Astrocyte (in vitro differentiated cells and primary cell): ENCODE results near the gene SYTL1.

Experiments used
- EZH2 ChIP-seq: IDR thresholded peaks from 2 replicates; pipeline ENCODE4 v1.6.1; 2012; ENCODE audit warnings: mild to moderate bottlenecking, low read length, inconsistent platforms; ENCODE audit not compliant: insufficient read depth
- TF ChIP-seq, protein P1 (sequence below): IDR thresholded peaks from 2 replicates; pipeline ENCODE4 v1.5.1; 2011; ENCODE audit warnings: low read depth, mild to moderate bottlenecking, inconsistent platforms, low read length, moderate library complexity; ENCODE audit not compliant: insufficient read depth

DNA sequence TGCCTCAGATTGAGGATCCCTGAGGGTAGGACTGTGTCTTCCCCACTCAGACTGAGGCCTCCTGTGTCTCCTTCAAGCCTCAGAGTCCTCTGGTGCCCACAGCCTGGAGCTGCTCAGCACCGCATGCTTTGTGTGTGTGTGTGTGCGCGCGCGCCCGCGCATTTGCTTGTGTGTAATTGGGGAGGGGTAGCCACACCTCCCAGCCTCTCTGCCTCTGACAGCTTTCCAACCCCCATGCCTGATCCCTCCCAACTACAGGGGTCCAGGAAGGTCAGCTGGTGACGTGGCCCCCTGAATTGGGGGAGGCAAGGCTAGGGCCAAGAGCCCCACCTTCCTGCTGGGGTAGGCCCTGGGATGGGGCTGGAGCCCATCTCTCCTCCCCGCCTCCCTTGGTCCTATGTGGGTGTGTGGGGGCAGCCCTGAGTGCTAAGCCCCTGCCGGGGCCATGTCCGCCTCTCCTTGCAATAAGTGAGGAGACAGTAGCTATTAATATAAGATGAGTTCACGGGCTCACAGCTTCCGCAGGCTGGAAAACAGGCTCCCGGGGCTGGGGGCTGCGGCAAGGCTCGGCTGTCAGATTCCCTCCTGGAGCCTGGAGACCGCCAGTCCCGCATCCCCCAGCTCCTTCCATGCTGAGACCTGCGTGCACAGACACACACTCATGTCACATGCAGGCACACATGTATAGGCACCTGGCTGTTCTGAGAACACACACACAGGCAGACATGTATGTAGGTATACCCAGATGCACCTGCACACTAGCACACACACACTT, 57.6 kb downstream of the SYTL1 start:
- TF ChIP-seq, protein P1, sequence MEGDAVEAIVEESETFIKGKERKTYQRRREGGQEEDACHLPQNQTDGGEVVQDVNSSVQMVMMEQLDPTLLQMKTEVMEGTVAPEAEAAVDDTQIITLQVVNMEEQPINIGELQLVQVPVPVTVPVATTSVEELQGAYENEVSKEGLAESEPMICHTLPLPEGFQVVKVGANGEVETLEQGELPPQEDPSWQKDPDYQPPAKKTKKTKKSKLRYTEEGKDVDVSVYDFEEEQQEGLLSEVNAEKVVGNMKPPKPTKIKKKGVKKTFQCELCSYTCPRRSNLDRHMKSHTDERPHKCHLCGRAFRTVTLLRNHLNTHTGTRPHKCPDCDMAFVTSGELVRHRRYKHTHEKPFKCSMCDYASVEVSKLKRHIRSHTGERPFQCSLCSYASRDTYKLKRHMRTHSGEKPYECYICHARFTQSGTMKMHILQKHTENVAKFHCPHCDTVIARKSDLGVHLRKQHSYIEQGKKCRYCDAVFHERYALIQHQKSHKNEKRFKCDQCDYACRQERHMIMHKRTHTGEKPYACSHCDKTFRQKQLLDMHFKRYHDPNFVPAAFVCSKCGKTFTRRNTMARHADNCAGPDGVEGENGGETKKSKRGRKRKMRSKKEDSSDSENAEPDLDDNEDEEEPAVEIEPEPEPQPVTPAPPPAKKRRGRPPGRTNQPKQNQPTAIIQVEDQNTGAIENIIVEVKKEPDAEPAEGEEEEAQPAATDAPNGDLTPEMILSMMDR, result no peak
- no peak for TF ChIP-seq EZH2
